D721Med (cell line): Measurements from ENCODE around the gene UBA6.

ENCODE experiments used
- DNase-seq: peaks from one replicate; pipeline ENCODE4 v3.0.0; 2011; ENCODE audit warnings: low spot score; ENCODE audit not compliant: insufficient read length
- FAIRE-seq: peaks from 2 replicates; lab custom pipeline; 2011; peaks lifted over from hg19 to GRCh38; lab: Jason Lieb, UNC
- CTCF ChIP-seq: IDR thresholded peaks from 2 replicates; pipeline ENCODE4 v1.5.1; 2012; ENCODE audit warnings: mild to moderate bottlenecking, control low read depth; ENCODE audit not compliant: insufficient read depth; ENCODE audit errors: missing control alignments

UBA6 gene

DNA sequence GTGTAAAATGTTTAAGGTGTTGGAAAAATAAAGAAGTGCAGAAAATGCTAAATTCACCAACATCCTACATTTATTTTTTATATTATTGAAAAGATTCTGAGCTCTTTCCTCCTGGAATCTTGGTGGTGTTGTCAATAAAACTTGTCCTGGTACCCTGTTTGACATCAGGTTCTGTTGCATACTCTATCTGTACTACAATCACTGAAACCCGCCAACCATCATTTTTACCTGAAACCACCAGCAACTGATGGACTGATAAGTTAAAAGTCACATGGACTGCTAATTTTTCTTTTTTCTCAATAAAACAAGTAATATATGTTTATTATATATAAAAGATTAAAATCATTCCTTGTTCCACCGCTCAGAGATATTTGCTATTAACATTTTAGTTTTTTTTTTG, 119.0 kb downstream of the UBA6 start:
- DNase-seq (no peak), FAIRE-seq (no peak)
- no peak for TF ChIP-seq CTCF

DNA sequence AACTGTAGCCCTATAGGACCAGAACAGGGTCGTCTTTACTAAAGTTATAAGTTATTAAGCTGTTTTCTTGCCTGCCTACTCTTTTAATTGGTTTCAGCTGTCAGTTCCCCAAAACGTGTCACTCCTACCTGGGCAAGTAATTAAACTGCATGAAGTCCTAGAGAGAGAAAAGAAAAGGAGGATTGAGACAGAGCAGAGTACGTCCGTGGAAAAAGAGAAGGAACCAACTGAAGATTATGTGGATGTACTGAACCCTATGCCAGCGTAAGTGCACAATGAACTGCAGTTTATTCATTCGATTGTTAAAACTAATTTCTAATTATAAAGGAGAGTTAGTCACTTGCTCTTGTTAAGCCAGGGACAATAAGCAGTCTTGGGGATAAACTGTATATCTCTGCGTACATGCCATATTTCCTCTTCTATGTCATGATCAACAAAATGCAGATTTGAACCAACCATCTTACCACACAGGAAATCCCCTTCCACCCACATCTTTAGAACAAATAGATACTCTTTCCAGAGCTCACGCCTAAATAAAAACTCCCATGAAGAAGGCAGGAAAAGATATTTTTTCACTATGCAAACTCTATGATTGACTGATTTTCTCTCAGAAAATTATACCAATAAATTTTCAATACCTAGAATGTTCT, 119.6 kb downstream of the UBA6 start:
- TF ChIP-seq CTCF, result no peak
- DNase-seq (no peak), FAIRE-seq (no peak)

DNA sequence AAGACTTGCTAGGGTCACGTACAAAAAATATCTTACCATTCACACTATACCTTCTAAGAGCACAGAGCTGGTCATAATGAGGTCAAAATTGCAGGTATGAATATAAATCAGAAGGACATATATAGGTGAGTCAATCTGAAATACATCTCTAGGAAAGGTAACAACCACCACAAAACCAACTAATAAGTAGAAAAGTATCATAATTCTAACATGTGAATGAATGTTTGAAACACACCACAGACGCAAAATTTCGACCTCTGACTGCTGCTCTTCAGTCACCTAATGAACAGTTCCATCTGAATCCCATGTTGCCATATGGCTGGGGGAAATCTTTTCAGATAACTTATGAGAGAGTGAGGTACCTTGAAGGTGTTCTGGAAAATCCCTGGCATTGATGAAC, 120.4 kb downstream of the UBA6 start:
- FAIRE-seq, result no peak
- no peak for TF ChIP-seq CTCF

GRCh38 chr4:67576538-67576937, 124.4 kb downstream of the UBA6 start:
- DNase-seq (no peak), FAIRE-seq (no peak)
- no peak for TF ChIP-seq CTCF

More for the DNA sequence above, 120.4 kb downstream of the UBA6 start:
- no peak for DNase-seq

DNA sequence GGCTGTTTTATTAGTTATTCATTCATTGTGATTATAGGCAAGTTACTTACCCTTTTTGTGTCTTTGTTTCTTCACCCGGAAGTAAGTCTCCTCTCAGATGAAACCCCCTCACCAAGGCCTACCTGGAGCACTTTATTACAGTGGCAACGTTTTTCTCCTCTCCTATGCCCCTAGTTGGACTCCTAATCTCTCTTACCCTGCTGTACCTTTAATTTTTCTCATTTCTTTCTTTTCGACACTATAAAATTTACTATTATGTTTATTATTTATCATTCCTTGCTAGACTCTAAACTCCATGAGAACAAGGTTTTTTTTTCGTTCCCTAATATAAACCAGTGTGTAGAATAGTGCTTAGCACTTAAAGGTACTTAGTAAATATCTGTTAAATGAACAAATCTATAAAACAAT, 124.9 kb downstream of the UBA6 start:
- DNase-seq, result no peak
- FAIRE-seq, result no peak
- TF ChIP-seq CTCF, result no peak

DNA sequence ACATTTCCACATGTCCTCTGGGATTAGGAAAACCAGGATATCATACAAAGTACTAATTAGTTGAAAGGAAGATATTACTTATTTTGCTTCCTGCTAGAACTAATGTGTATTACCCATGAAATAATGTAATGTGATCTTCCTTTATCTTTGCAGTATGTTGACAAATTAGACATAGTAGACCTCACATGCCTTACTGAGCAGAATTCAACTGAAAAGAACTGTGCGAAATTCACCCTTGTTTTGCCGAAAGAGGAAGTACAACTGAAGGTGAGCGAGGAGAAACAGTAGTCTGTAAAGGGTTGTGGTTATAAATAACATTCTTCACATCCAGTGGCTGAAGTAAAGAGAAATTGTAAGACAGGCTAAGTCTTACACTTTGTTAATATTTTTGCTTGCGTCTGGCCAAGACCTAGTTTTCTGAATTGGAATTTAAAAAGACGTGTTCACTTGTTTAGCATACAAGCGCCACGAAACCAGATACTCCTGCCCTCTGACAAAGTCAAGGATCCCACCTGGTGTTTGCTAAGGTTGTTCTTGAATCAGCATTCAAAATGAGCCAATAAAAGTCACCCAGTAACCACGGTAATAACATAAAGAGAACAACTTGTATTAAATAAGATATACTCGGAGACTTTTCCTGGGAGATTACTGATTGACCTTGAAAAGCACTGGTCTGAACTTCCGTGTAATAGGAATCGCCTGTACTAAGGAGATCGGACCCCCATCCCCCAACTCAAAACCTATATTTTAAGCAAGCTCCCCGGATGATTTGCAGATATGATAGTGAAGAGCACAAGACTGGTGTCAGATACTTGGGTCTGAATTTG, 125.5 kb downstream of the UBA6 start:
- no peak for TF ChIP-seq CTCF
- no peak for DNase-seq
- FAIRE-seq, result no peak

DNA sequence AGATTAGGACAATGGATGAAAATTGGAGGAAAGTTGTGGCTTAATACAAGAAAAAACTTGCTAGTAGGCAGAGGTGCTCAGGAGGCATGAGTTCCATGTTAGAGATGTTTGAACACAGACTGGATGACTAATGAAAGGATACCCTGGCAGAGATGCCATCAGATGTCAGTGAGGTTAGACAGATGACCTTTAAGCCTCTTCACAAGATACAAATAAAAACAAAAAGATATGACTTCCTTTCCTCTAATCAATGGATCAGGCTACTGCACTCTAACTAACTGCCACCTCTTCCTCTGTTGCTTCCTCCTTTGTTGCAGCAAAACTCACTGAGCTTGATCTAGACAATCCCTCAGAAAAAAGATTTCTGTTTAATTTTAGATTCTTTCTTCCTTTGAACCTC, 127.8 kb downstream of the UBA6 start:
- no peak for FAIRE-seq
- TF ChIP-seq CTCF, result no peak
- DNase-seq, result no peak
